ENCODE measurements around the gene TMEM217. TPM values are rescaled to one million over a fixed set of nuclear protein-coding genes. Genes with fewer than 3 reads are reported as not detected.

The TMEM217 gene
- total and polyA plus RNA-seq, 2 donors (not counting 1 experiment from before 2014, with no cell fraction given) = 0.73 to 1.2 TPM

GRCh38 chr6:37222125-37222967 is 35.6 kb downstream of the TMEM217 start:
- H3K79me2 ChIP-seq (ENCODE audit: control insufficient read depth, insufficient read depth, low read length) = no peaks in the 10 kb centered on the region
- peak overlapping the region; percentile 77 for H2AFZ ChIP-seq (ENCODE audit: insufficient read depth, low read depth, low read length, poor library complexity, severe bottlenecking)
- peak overlapping the region; percentile 91 for H3K4me3 Mint-ChIP-seq
- no peaks in the 10 kb centered on the region for H3K9me3 Mint-ChIP-seq (ENCODE audit: insufficient read depth)
- ChIA-PET POLR2A (interaction anchor here (0.6 kb wide), 1 partner anchor 190 kb away, joined by 3 read pairs; no protein-coding TSS in a partner anchor), CTCF (interaction anchor here (1.0 to 1.8 kb wide), 4 partner anchors 12 to 245 kb away, joined by 3 to 6 read pairs (median 4); no protein-coding TSS in a partner anchor)
- no peaks in the 10 kb centered on the region for H3K9me3 ChIP-seq (ENCODE audit: control extremely low read depth in 1 of 3, control insufficient read depth in 2 of 3, insufficient read depth in 1 of 3, low read length in 2 of 3)
- H3K4me2 ChIP-seq (replicated peaks; ENCODE audit: low read depth, low read length, poor library complexity, severe bottlenecking) = peak overlapping the region; percentile 88
- H4K20me1 ChIP-seq (ENCODE audit: control insufficient read depth, insufficient read depth, low read length, poor library complexity, severe bottlenecking) = no peaks in the 10 kb centered on the region
- no peak overlapping the region for H3K27ac Mint-ChIP-seq
- peak; percentile 73 for DNase-seq
- no peak overlapping the region for H3K27ac ChIP-seq (ENCODE audit: low read length in 2 of 2)
- peaks cover 11% of the 10 kb centered on the region for H3K4me1 Mint-ChIP-seq
- intact Hi-C loops (cut with micrococcal nuclease) = loop anchor here (1.0 to 2.0 kb wide), 2 partner anchors 14 to 34 kb away; partner anchors contain the start of gene TBC1D22B
- WGBS (ENCODE audit: insufficient coverage) = under 1% methylated on average over 39 of the region's 39 CpGs
- H3K27me3 Mint-ChIP-seq = no peaks in the 10 kb centered on the region
- H3K9ac ChIP-seq (ENCODE audit: low read length) = peak overlapping the region; percentile 66
- H3K27me3 ChIP-seq (replicated peaks in 1 of 4; ENCODE audit: control extremely low read depth in 1 of 4, control insufficient read depth in 3 of 4, insufficient read depth in 4 of 4, low read length in 3 of 4) = no peaks in the 10 kb centered on the region
- peak overlapping the region; percentile 38 to 86 (median 69) for H3K4me3 ChIP-seq (ENCODE audit: control extremely low read depth in 1 of 5, extremely low read depth in 1 of 5, insufficient read depth in 1 of 5, low read depth in 2 of 5, low read length in 4 of 5)
- H3K36me3 ChIP-seq (replicated peaks in 1 of 2; ENCODE audit: control extremely low read depth in 1 of 2, control insufficient read depth in 1 of 2, extremely low read depth in 1 of 2, insufficient read depth in 2 of 2, low read length in 1 of 2) = no peaks in the 10 kb centered on the region
- peak; percentile 91 for ATAC-seq (ENCODE audit: low read depth)
- TF ChIP-seq CTCF (IDR thresholded peaks at IDR 0.05) (no peak), EZH2 (IDR thresholded peaks at IDR 0.05; ENCODE audit: borderline replicate concordance, insufficient read depth, low read depth, low read length, poor library complexity, severe bottlenecking) (no peak)
- H3K4me1 ChIP-seq (ENCODE audit: control insufficient read depth in 2 of 2, insufficient read depth in 2 of 2, low read length in 2 of 2) = peaks cover 5 to 12% of the 10 kb centered on the region in 2 donors

Data from B cell (primary cell).